ENCODE data around the gene RWDD2A.
A peak's percentile ranks its signal among the peaks of the same experiment; 100 is the strongest.

Gene RWDD2A

GRCh38 chr6:83221276-83221675 is 28.1 kb downstream of the RWDD2A start:
- H3K79me1 ChIP-seq (ENCODE audit: low read depth, low read length) = no peaks in the 10 kb centered on the region
- H2AK5ac ChIP-seq (ENCODE audit: low read depth, low read length) = no peak overlapping the region
- H3K4me2 ChIP-seq (ENCODE audit: insufficient read depth, low read length, poor library complexity, severe bottlenecking) = no peak overlapping the region
- no peak overlapping the region for H2AFZ ChIP-seq (ENCODE audit: low read length)
- no peak overlapping the region for H2BK120ac ChIP-seq (ENCODE audit: low read depth, low read length)
- no peak overlapping the region for H2BK5ac ChIP-seq (ENCODE audit: low read length)
- H3K27me3 ChIP-seq (ENCODE audit: control insufficient read depth in 3 of 3, insufficient read depth in 3 of 3, low read depth in 1 of 3, low read length in 3 of 3) = peaks cover 0 to 20% (median 0%) of the 10 kb centered on the region in 3 experiments
- H3K23ac ChIP-seq (ENCODE audit: low read depth, low read length, poor library complexity) = no peak overlapping the region
- H3K9me3 ChIP-seq (replicated peaks in 1 of 2; ENCODE audit: control insufficient read depth in 2 of 2, insufficient read depth in 1 of 2, low read depth in 1 of 2, low read length in 2 of 2) = no peaks in the 10 kb centered on the region
- no peaks in the 10 kb centered on the region for H3K36me3 ChIP-seq (replicated peaks in 1 of 2; ENCODE audit: control insufficient read depth in 2 of 2, insufficient read depth in 2 of 2, low read length in 2 of 2)
- no peak overlapping the region for H2BK15ac ChIP-seq (ENCODE audit: low read length)
- no peak overlapping the region for H3K4ac ChIP-seq (ENCODE audit: low read length)
- no peak overlapping the region for H4K8ac ChIP-seq (ENCODE audit: low read depth, low read length)
- no peak overlapping the region for H3K27ac ChIP-seq (replicated peaks; ENCODE audit: low read length)
- no peaks in the 10 kb centered on the region for H3K4me1 ChIP-seq (ENCODE audit: control insufficient read depth in 2 of 2, insufficient read depth in 1 of 2, low read depth in 1 of 2, low read length in 2 of 2)
- H3K18ac ChIP-seq (ENCODE audit: low read length) = no peak overlapping the region
- no CpG with 5 or more reads among the region's 1 CpG for WGBS, 2 donors (ENCODE audit: extremely low coverage in 2 of 2, insufficient read length in 2 of 2, insufficient replicate concordance in 1 of 2)
- H3K9ac ChIP-seq (ENCODE audit: low read depth, low read length, poor library complexity) = no peak overlapping the region
- no peak overlapping the region for H4K91ac ChIP-seq (ENCODE audit: low read depth, low read length, poor library complexity)
- no peak overlapping the region for H2BK12ac ChIP-seq (ENCODE audit: low read length)
- DNase-seq (ENCODE audit: low spot score) = no peak
- H3K4me3 ChIP-seq (ENCODE audit: low read length in 2 of 2) = no peak overlapping the region
- no peak overlapping the region for H3K14ac ChIP-seq (ENCODE audit: low read length)

- Histone ChIP-seq H2AK5ac (ENCODE audit: low read depth, low read length) (no peak overlapping the region), H3K14ac (ENCODE audit: low read length) (no peak overlapping the region), H3K9me3 (replicated peaks in 1 of 2; ENCODE audit: control insufficient read depth in 2 of 2, insufficient read depth in 1 of 2, low read depth in 1 of 2, low read length in 2 of 2) (no peaks in the 10 kb centered on the region), H3K27ac (replicated peaks; ENCODE audit: low read length) (no peak overlapping the region), H3K36me3 (replicated peaks in 1 of 2; ENCODE audit: control insufficient read depth in 2 of 2, insufficient read depth in 2 of 2, low read length in 2 of 2) (no peaks in the 10 kb centered on the region), H3K4me3 (ENCODE audit: low read length in 2 of 2) (no peak overlapping the region), H3K27me3 (ENCODE audit: control insufficient read depth in 3 of 3, insufficient read depth in 3 of 3, low read depth in 1 of 3, low read length in 3 of 3) (peaks cover 0 to 17% (median 0%) of the 10 kb centered on the region in 3 experiments), H3K9ac (ENCODE audit: low read depth, low read length, poor library complexity) (no peak overlapping the region), H3K79me1 (ENCODE audit: low read depth, low read length) (no peaks in the 10 kb centered on the region), H3K4ac (ENCODE audit: low read length) (no peak overlapping the region), H2BK12ac (ENCODE audit: low read length) (no peak overlapping the region), H3K18ac (ENCODE audit: low read length) (no peak overlapping the region), H4K8ac (ENCODE audit: low read depth, low read length) (no peak overlapping the region), H2BK120ac (ENCODE audit: low read depth, low read length) (no peak overlapping the region), H2BK15ac (ENCODE audit: low read length) (no peak overlapping the region), H3K23ac (ENCODE audit: low read depth, low read length, poor library complexity) (no peak overlapping the region), H3K4me1 (ENCODE audit: control insufficient read depth in 2 of 2, insufficient read depth in 1 of 2, low read depth in 1 of 2, low read length in 2 of 2) (no peaks in the 10 kb centered on the region), H2AFZ (ENCODE audit: low read length) (no peak overlapping the region), H2BK5ac (ENCODE audit: low read length) (no peak overlapping the region), H4K91ac (ENCODE audit: low read depth, low read length, poor library complexity) (no peak overlapping the region), H3K4me2 (ENCODE audit: insufficient read depth, low read length, poor library complexity, severe bottlenecking) (no peak overlapping the region)
- peak; percentile 29 for DNase-seq (ENCODE audit: low spot score)
- WGBS, 2 donors (ENCODE audit: extremely low coverage in 2 of 2, insufficient read length in 2 of 2, insufficient replicate concordance in 1 of 2) = no CpG with 5 or more reads among the region's 3 CpGs
These were observed 28.8 kb downstream of the RWDD2A start for GRCh38 chr6:83221889-83222479.

GRCh38 chr6:83226517-83226916 is 33.4 kb downstream of the RWDD2A start:
- Histone ChIP-seq H3K4me1 (ENCODE audit: control insufficient read depth in 2 of 2, insufficient read depth in 1 of 2, low read depth in 1 of 2, low read length in 2 of 2) (no peaks in the 10 kb centered on the region), H4K8ac (ENCODE audit: low read depth, low read length) (no peak overlapping the region), H2BK15ac (ENCODE audit: low read length) (no peak overlapping the region), H3K18ac (ENCODE audit: low read length) (no peak overlapping the region), H3K4me2 (ENCODE audit: insufficient read depth, low read length, poor library complexity, severe bottlenecking) (no peak overlapping the region), H2BK5ac (ENCODE audit: low read length) (no peak overlapping the region), H3K14ac (ENCODE audit: low read length) (no peak overlapping the region), H2AK5ac (ENCODE audit: low read depth, low read length) (no peak overlapping the region), H3K4ac (ENCODE audit: low read length) (no peak overlapping the region), H3K4me3 (ENCODE audit: low read length in 2 of 2) (no peak overlapping the region), H2AFZ (ENCODE audit: low read length) (no peak overlapping the region), H3K27ac (replicated peaks; ENCODE audit: low read length) (no peak overlapping the region), H3K9me3 (replicated peaks in 1 of 2; ENCODE audit: control insufficient read depth in 2 of 2, insufficient read depth in 1 of 2, low read depth in 1 of 2, low read length in 2 of 2) (no peaks in the 10 kb centered on the region), H3K79me1 (ENCODE audit: low read depth, low read length) (no peaks in the 10 kb centered on the region), H2BK120ac (ENCODE audit: low read depth, low read length) (no peak overlapping the region), H3K9ac (ENCODE audit: low read depth, low read length, poor library complexity) (no peak overlapping the region), H4K91ac (ENCODE audit: low read depth, low read length, poor library complexity) (no peak overlapping the region), H2BK12ac (ENCODE audit: low read length) (no peak overlapping the region), H3K27me3 (ENCODE audit: control insufficient read depth in 3 of 3, insufficient read depth in 3 of 3, low read depth in 1 of 3, low read length in 3 of 3) (no peaks in the 10 kb centered on the region), H3K23ac (ENCODE audit: low read depth, low read length, poor library complexity) (no peak overlapping the region), H3K36me3 (replicated peaks in 1 of 2; ENCODE audit: control insufficient read depth in 2 of 2, insufficient read depth in 2 of 2, low read length in 2 of 2) (no peaks in the 10 kb centered on the region)
- no peak for DNase-seq (ENCODE audit: low spot score)
- no CpG with 5 or more reads among the region's 1 CpG for WGBS, 2 donors (ENCODE audit: extremely low coverage in 2 of 2, insufficient read length in 2 of 2, insufficient replicate concordance in 1 of 2)

- Histone ChIP-seq H3K4me1 (ENCODE audit: control insufficient read depth in 2 of 2, insufficient read depth in 1 of 2, low read depth in 1 of 2, low read length in 2 of 2) (no peaks in the 10 kb centered on the region), H3K4me3 (ENCODE audit: low read length in 2 of 2) (no peak overlapping the region), H3K4me2 (ENCODE audit: insufficient read depth, low read length, poor library complexity, severe bottlenecking) (no peak overlapping the region), H3K14ac (ENCODE audit: low read length) (no peak overlapping the region), H3K27me3 (ENCODE audit: control insufficient read depth in 3 of 3, insufficient read depth in 3 of 3, low read depth in 1 of 3, low read length in 3 of 3) (no peaks in the 10 kb centered on the region), H2AFZ (ENCODE audit: low read length) (no peak overlapping the region), H2BK120ac (ENCODE audit: low read depth, low read length) (no peak overlapping the region), H3K4ac (ENCODE audit: low read length) (no peak overlapping the region), H3K9me3 (replicated peaks in 1 of 2; ENCODE audit: control insufficient read depth in 2 of 2, insufficient read depth in 1 of 2, low read depth in 1 of 2, low read length in 2 of 2) (no peaks in the 10 kb centered on the region), H3K27ac (replicated peaks; ENCODE audit: low read length) (no peak overlapping the region), H3K79me1 (ENCODE audit: low read depth, low read length) (no peaks in the 10 kb centered on the region), H2BK12ac (ENCODE audit: low read length) (no peak overlapping the region), H2AK5ac (ENCODE audit: low read depth, low read length) (no peak overlapping the region), H4K8ac (ENCODE audit: low read depth, low read length) (no peak overlapping the region), H3K9ac (ENCODE audit: low read depth, low read length, poor library complexity) (no peak overlapping the region), H2BK15ac (ENCODE audit: low read length) (no peak overlapping the region), H3K36me3 (replicated peaks in 1 of 2; ENCODE audit: control insufficient read depth in 2 of 2, insufficient read depth in 2 of 2, low read length in 2 of 2) (no peaks in the 10 kb centered on the region), H3K18ac (ENCODE audit: low read length) (no peak overlapping the region), H2BK5ac (ENCODE audit: low read length) (no peak overlapping the region), H3K23ac (ENCODE audit: low read depth, low read length, poor library complexity) (no peak overlapping the region), H4K91ac (ENCODE audit: low read depth, low read length, poor library complexity) (no peak overlapping the region)
- WGBS, 2 donors (ENCODE audit: extremely low coverage in 2 of 2, insufficient read length in 2 of 2, insufficient replicate concordance in 1 of 2) = no CpG with 5 or more reads among the region's 1 CpG
- DNase-seq (ENCODE audit: low spot score) = no peak
These were observed 38.0 kb downstream of the RWDD2A start for GRCh38 chr6:83231146-83231545.

Measured in neuronal stem cell (in vitro differentiated cells).